Gastroesophageal sphincter (tissue), 4 donors: ENCODE results near the gene IGFBP2. TPM values are rescaled to one million over a fixed set of nuclear protein-coding genes. Genes with fewer than 3 reads are reported as not detected.
A peak's percentile ranks its signal among the peaks of the same experiment; 100 is the strongest.

Source experiments
- ATAC-seq: fragments of 150-250 bp; one replicate; pipeline ENCODE4 v1.9.1; 2016; ENCODE audit warnings: mild to moderate bottlenecking, moderate library complexity
- H3K27ac ChIP-seq, 4 donors: fragments of 200-600 bp; sonication (generic) in 3 of 4; 1 replicate in 3 of 4; 2 replicates in 1 of 4; pipeline ENCODE4 v1.5.1; 2016 to 2019
- H3K27me3 ChIP-seq: fragments of 200-600 bp; sonication (generic); one replicate; pipeline ENCODE4 v1.5.1; 2019
- H3K36me3 ChIP-seq, 2 donors: fragments of 200-600 bp; sonication (generic); one replicate each; pipeline ENCODE4 v1.5.1; 2019; ENCODE audit warnings: control low read depth in 1 of 2
- H3K4me1 ChIP-seq, 3 donors: fragments of 200-600 bp; sonication (generic); 1 replicate in 2 of 3; 2 replicates in 1 of 3; pipeline ENCODE4 v1.5.1; 2016 to 2019; ENCODE audit warnings: control low read depth in 2 of 3
- H3K4me3 ChIP-seq, 2 donors: fragments of 200-600 bp; sonication (generic); one replicate each; pipeline ENCODE4 v1.5.1; 2019; ENCODE audit warnings: mild to moderate bottlenecking in 1 of 2, moderate library complexity in 1 of 2
- H3K9me3 ChIP-seq, 3 donors: fragments of 200-600 bp; sonication (generic); one replicate each; pipeline ENCODE4 v1.5.1; 2017 to 2019; ENCODE audit warnings: control low read depth in 2 of 3
- EP300 ChIP-seq: sonication (generic); formaldehyde crosslinking; IDR thresholded peaks from one replicate; pipeline ENCODE4 v1.6.1; 2017; ENCODE audit warnings: antibody characterized with exemption, mild to moderate bottlenecking
- POLR2A ChIP-seq, 2 donors: fragments of 450-650 bp; IDR thresholded peaks; one replicate each; pipeline ENCODE4 v1.6.1; 2017; ENCODE audit warnings: antibody characterized with exemption in 2 of 2, mild to moderate bottlenecking in 2 of 2, moderate library complexity in 1 of 2
- POLR2AphosphoS5 ChIP-seq: sonication (generic); formaldehyde crosslinking; IDR thresholded peaks from one replicate; pipeline ENCODE4 v1.6.1; 2017; ENCODE audit warnings: antibody characterized with exemption
- WGBS, 2 donors: methylation state at CpG; one replicate each; pipeline ENCODE4 v1.1.5; 2018; ENCODE audit warnings: low coverage in 1 of 2; 5-methylcytosine and 5-hydroxymethylcytosine counted together
- total RNA-seq, 4 donors: library from RNA; depleted of rRNA; stranded (reverse); fragments of >200 nt; gene quantifications; one replicate each; pipeline ENCODE4 v1.1.0, GENCODE V29; 2016
- TF ChIP-seq, protein P1 (sequence below), 4 experiments: fragments of 200-600 bp in 2 of 4; fragments of 450-650 bp in 2 of 4; sonication (generic) in 1 of 4; IDR thresholded peaks; one replicate each; pipeline ENCODE4 v1.5.1; 2017 to 2019; ENCODE audit warnings: antibody characterized with exemption in 4 of 4, mild to moderate bottlenecking in 2 of 4, moderate library complexity in 2 of 4

The IGFBP2 gene
- total RNA-seq, 4 donors from 2014 or later: 137 to 449 (median 301) TPM

DNA sequence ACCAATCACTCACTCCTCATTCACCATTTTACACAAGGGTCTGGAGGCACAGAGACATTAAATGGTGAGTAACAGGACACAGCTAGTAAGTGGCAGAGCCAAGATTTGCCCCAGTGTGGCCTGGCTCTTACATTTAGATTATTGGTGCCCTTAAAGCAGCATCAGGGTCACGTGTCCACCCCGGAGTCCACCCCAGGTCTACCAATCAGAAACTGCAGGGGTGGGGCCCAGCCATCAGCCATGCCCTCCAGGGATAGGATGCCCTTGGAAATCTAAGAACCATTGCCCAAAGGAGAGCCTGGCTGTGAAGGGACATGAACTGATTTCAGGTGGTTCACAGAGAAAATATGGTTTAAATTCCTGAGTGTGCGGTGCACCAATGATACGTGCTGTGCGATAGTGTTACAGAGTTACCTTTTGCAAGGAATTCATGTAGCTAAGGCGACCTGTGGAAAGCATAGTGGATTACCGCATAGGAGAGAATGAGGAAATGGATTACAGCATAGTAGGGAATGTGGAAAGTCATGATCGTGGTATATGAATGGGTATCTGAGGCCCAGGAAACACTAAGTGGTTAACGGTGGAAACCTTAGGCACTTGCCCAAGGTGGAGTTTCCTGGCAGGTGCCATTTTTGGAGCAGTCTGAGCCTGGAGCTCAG lies 44.3 kb downstream of the IGFBP2 start:
- peak overlapping the region in 3 of 4 donors; percentile 46 to 93 (median 78) for H3K27ac ChIP-seq
- no peaks in the 10 kb centered on the region for H3K9me3 ChIP-seq
- peaks cover 0 to 84% of the 10 kb centered on the region in 2 donors for H3K36me3 ChIP-seq
- peaks cover 2 to 37% (median 11%) of the 10 kb centered on the region in 3 donors for H3K4me1 ChIP-seq
- ATAC-seq: no peak
- H3K27me3 ChIP-seq: no peaks in the 10 kb centered on the region
- 90 to 91% methylated on average over 7 to 9 of the region's 9 CpGs for WGBS, 2 donors
- no peak for TF ChIP-seq EP300
- no peak for TF ChIP-seq POLR2A (IDR thresholded peaks at IDR 0.05)
- TF ChIP-seq, protein P1, sequence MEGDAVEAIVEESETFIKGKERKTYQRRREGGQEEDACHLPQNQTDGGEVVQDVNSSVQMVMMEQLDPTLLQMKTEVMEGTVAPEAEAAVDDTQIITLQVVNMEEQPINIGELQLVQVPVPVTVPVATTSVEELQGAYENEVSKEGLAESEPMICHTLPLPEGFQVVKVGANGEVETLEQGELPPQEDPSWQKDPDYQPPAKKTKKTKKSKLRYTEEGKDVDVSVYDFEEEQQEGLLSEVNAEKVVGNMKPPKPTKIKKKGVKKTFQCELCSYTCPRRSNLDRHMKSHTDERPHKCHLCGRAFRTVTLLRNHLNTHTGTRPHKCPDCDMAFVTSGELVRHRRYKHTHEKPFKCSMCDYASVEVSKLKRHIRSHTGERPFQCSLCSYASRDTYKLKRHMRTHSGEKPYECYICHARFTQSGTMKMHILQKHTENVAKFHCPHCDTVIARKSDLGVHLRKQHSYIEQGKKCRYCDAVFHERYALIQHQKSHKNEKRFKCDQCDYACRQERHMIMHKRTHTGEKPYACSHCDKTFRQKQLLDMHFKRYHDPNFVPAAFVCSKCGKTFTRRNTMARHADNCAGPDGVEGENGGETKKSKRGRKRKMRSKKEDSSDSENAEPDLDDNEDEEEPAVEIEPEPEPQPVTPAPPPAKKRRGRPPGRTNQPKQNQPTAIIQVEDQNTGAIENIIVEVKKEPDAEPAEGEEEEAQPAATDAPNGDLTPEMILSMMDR (IDR thresholded peaks at IDR 0.05): no peak
- no peak for TF ChIP-seq POLR2AphosphoS5
- H3K4me3 ChIP-seq: no peak overlapping the region

DNA sequence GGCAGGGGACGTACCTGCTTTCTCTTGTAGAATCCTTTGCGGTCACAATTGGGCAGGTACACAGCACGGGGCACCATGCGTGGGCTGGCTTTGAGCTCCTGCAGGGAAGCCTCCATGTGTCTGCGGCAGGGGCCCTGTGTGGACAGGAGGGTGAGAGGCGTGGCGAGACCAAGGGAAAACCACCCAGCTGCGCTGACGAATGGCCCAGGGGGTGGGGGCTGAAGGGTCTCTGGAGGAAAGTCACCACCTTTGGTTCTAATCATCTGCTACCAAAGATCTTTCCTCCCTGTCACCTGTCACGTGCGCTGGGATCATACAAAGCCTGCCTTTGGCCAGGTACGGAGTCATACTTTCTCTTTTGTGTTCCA lies 44.9 kb downstream of the IGFBP2 start:
- TF ChIP-seq, protein P1 (IDR thresholded peaks at IDR 0.05): no peak
- TF ChIP-seq POLR2AphosphoS5 (no peak), EP300 (no peak), POLR2A (IDR thresholded peaks at IDR 0.05) (no peak)
- WGBS, 2 donors: 78 to 94% methylated on average over 1 to 3 of the region's 12 CpGs
- Histone ChIP-seq H3K36me3 (peaks cover 0 to 83% of the 10 kb centered on the region in 2 donors), H3K27ac (peak overlapping the region in 3 of 4 donors; percentile 8 to 93 (median 78)), H3K4me3 (no peak overlapping the region), H3K9me3 (no peaks in the 10 kb centered on the region), H3K27me3 (no peaks in the 10 kb centered on the region), H3K4me1 (peaks cover 2 to 42% (median 16%) of the 10 kb centered on the region in 3 donors)
- ATAC-seq: no peak

DNA sequence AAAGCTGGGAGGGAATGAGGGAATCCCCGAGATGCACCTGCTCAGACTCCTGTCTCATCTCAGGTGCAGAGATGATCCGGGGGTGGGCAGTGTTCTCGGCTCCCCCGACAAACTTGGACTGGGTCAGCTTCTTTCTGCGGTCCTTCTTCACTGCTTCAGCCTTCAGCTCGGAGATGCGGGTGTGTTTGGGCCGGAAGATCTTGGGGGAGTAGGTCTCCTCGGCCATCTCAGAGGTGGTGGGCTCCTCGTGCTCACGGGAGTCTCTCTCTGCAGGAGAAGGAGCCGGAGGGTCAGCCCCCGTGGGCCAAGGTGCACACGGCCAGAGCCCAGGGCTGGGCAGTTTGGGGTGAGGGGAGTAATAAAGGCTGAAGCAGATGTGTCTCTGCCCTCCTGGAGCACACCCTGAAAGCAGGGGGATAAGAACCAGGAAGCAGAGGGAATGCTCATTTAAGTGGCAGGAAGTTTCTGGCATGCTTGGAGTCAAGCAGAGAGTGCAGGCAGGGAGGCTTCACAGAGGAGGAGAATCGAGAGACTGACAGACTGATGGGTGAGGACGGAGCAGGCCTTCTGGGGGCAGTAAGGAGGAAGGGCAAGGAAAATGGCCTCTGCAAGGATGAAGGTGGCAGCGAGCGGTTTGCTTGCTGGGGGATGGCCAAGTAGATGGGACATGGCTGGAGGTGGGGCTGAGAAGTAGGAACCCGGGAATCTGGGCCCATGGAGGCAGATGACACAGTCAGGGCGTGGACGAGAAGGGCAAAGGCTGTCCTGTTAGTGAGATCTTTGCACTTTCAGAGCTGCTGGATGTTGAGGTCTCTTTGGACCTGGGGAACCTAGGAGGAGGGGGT lies 45.8 kb downstream of the IGFBP2 start:
- no peak for ATAC-seq
- H3K27ac ChIP-seq: peak overlapping the region; percentile 49 to 93 (median 82)
- no peaks in the 10 kb centered on the region for H3K27me3 ChIP-seq
- H3K4me3 ChIP-seq: no peak overlapping the region
- WGBS, 2 donors: 55 to 63% methylated on average over 10 to 11 of the region's 21 CpGs
- H3K9me3 ChIP-seq: no peaks in the 10 kb centered on the region
- H3K36me3 ChIP-seq: peaks cover 0 to 73% of the 10 kb centered on the region in 2 donors
- H3K4me1 ChIP-seq: peaks cover 7 to 52% (median 22%) of the 10 kb centered on the region in 3 donors
- TF ChIP-seq EP300 (no peak), POLR2A (IDR thresholded peaks at IDR 0.05) (no peak), POLR2AphosphoS5 (no peak)
- TF ChIP-seq, protein P1 (IDR thresholded peaks at IDR 0.05): no peak

DNA sequence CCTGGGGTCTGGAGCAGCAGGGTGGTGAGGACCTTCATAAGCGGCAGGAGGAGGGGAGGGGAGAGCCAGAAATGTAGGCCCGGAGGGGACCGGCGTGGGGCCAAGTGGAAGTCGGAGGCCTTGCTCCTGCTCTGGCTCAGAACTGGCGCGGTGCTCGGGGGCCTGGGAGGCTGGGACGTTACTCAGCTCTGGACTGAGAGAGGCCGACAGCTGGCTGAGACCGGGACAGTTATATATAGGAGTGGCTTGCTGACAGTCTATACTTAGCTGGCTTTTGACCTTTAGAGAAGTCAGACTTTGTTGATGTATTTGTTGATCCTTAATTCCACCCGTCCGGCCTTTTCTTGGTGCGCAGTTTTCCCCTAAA lies 46.4 kb downstream of the IGFBP2 start:
- H3K36me3 ChIP-seq: peaks cover 0 to 67% of the 10 kb centered on the region in 2 donors
- H3K4me3 ChIP-seq: no peak overlapping the region
- TF ChIP-seq, protein P1 (IDR thresholded peaks at IDR 0.05): no peak
- TF ChIP-seq POLR2AphosphoS5: peak; percentile 49
- peak; percentile 21 for ATAC-seq
- WGBS, 2 donors: 18 to 34% methylated on average over 4 to 11 of the region's 14 CpGs
- H3K27ac ChIP-seq: peak overlapping the region; percentile 49 to 93 (median 82)
- no peaks in the 10 kb centered on the region for H3K9me3 ChIP-seq
- H3K4me1 ChIP-seq: peaks cover 7 to 58% (median 28%) of the 10 kb centered on the region in 3 donors
- H3K27me3 ChIP-seq: no peaks in the 10 kb centered on the region
